HG02759 (cell line): ENCODE measurements around the gene DVL1.

ENCODE experiments used
- ATAC-seq: cut with Tn5 transposase; IDR thresholded peaks from one replicate; pipeline ENCODE4 v1.9.1; 2021; ENCODE audit warnings: mild to moderate bottlenecking, moderate library complexity; ENCODE audit not compliant: unreplicated experiment

DVL1 gene

DNA sequence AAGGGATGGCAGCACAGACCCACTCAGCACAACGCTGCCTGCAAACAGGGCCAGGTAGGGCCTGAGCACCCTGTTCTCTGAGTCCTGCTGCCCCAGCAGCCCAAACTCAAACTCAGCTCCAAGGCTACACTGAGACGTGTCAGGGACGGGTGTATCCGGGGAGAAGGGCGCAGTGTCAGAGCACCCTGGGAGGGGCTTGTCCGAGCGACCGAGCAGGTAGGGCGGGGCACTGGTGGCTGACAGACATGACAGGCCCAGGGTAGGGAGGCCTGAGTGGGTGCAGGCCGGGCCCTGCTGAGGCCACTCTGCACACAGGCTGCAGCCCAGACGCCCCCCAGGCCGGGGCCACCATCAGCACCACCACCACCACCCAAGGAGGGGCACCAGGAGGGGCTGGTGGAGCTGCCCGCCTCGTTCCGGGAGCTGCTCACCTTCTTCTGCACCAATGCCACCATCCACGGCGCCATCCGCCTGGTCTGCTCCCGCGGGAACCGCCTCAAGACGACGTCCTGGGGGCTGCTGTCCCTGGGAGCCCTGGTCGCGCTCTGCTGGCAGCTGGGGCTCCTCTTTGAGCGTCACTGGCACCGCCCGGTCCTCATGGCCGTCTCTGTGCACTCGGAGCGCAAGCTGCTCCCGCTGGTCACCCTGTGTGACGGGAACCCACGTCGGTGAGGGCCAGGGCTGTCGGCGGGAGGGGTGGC is 63.5 kb downstream of the DVL1 start:
- ATAC-seq = no peak
